ENCODE data around the gene GRK1. TPM values are rescaled to one million over a fixed set of nuclear protein-coding genes. Genes with fewer than 3 reads are reported as not detected.
"Not testable (repeated sequence)": the region's sequence is repeated elsewhere in the genome, so short reads cannot be mapped to it uniquely, and the experiment has no call there.

The GRK1 gene
- not detected for polyA plus RNA-seq (2013)

- WGBS (ENCODE audit: insufficient coverage), result 91% methylated on average over 31 of the region's 32 CpGs
- Histone ChIP-seq H3K4me3 (ENCODE audit: control insufficient read depth in 1 of 7, extremely low read depth in 1 of 7, insufficient read depth in 4 of 7, low read depth in 2 of 7, low read length in 6 of 7) (no peak within 1 kb of the TSS), H3K4me1 (ENCODE audit: control extremely low read depth in 1 of 4, control insufficient read depth in 4 of 4, insufficient read depth in 4 of 4, low read length in 3 of 4) (no peaks in the 10 kb centered on the region), H3K9me3 (ENCODE audit: control extremely low read depth in 1 of 5, control insufficient read depth in 4 of 5, insufficient read depth in 2 of 5, low read depth in 1 of 5, low read length in 4 of 5) (peaks cover 0 to 1% (median 0%) of the 10 kb centered on the region in 5 experiments), H3K27me3 (replicated peaks in 2 of 5; ENCODE audit: control insufficient read depth in 4 of 5, insufficient read depth in 5 of 5, low read length in 4 of 5) (peaks cover 0 to 2% (median 2%) of the 10 kb centered on the region in 5 experiments), H3K36me3 (ENCODE audit: control insufficient read depth in 4 of 4, insufficient read depth in 4 of 4, low read length in 3 of 4) (no peaks in the 10 kb centered on the region), H3K27ac (ENCODE audit: insufficient read depth in 1 of 2, low read depth in 1 of 2, low read length in 2 of 2, poor library complexity in 1 of 2, severe bottlenecking in 2 of 2) (no peak within 1 kb of the TSS)
- ChIA-PET POLR2A (no interaction called here), CTCF (interaction anchor here (1.4 kb wide), 1 partner anchor 57 kb away, joined by 6 read pairs; no protein-coding TSS in a partner anchor)
- peak in 1 of 3 donors; percentile 27 for DNase-seq
Observed at GRCh38 chr13:113666951-113667701, at the start of gene GRK1. GRK1 (plus strand) TSS chr13:113667219; CDS start chr13:113667387, 168 bp downstream.

DNA sequence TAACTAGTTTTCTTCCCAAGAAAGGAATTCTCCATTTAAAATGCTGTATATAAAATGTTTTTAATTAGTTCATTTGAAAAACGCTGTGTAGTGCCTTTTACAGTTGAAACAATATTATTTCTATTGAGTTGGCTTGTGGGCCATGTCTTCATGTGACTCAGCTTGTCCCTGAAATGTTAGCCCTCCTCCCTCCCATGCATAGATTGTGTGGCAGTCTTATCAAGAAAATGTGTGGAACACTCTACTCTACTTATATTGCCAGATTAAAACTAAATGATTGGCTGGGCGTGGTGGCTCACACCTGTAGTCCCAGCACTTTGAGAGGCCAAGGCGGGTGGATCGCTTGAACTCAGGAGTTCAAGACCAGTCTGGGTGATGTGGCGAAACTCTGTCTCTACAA, 49.1 kb upstream of the GRK1 start:
- ChIA-PET POLR2A (no interaction called here), CTCF (no interaction called here)
- H3K36me3 ChIP-seq (ENCODE audit: control insufficient read depth in 4 of 4, insufficient read depth in 4 of 4, low read length in 3 of 4), result peaks cover 0 to 59% (median 8%) of the 10 kb centered on the region in 4 experiments
- WGBS (ENCODE audit: insufficient coverage), result 92% methylated on average over 3 of the region's 5 CpGs
- no peaks in the 10 kb centered on the region for H3K27me3 ChIP-seq (replicated peaks in 2 of 5; ENCODE audit: control insufficient read depth in 4 of 5, insufficient read depth in 5 of 5, low read length in 4 of 5)
- no peak overlapping the region for H3K27ac ChIP-seq (ENCODE audit: insufficient read depth in 1 of 2, low read depth in 1 of 2, low read length in 2 of 2, poor library complexity in 1 of 2, severe bottlenecking in 2 of 2)
- peaks cover 0 to 18% (median 0%) of the 10 kb centered on the region in 4 experiments for H3K4me1 ChIP-seq (ENCODE audit: control extremely low read depth in 1 of 4, control insufficient read depth in 4 of 4, insufficient read depth in 4 of 4, low read length in 3 of 4)
- DNase-seq, result no peak
- H3K9me3 ChIP-seq (ENCODE audit: control extremely low read depth in 1 of 5, control insufficient read depth in 4 of 5, insufficient read depth in 2 of 5, low read depth in 1 of 5, low read length in 4 of 5), result no peaks in the 10 kb centered on the region
- no peak overlapping the region for H3K4me3 ChIP-seq (ENCODE audit: control insufficient read depth in 1 of 7, extremely low read depth in 1 of 7, insufficient read depth in 4 of 7, low read depth in 2 of 7, low read length in 6 of 7)

GRCh38 chr13:113618455-113618854, 48.6 kb upstream of the GRK1 start:
- CTCF ChIA-PET, result no interaction called here
- 100% methylated on average over 1 of the region's 7 CpGs for WGBS (ENCODE audit: insufficient coverage)
- no peak for DNase-seq

DNA sequence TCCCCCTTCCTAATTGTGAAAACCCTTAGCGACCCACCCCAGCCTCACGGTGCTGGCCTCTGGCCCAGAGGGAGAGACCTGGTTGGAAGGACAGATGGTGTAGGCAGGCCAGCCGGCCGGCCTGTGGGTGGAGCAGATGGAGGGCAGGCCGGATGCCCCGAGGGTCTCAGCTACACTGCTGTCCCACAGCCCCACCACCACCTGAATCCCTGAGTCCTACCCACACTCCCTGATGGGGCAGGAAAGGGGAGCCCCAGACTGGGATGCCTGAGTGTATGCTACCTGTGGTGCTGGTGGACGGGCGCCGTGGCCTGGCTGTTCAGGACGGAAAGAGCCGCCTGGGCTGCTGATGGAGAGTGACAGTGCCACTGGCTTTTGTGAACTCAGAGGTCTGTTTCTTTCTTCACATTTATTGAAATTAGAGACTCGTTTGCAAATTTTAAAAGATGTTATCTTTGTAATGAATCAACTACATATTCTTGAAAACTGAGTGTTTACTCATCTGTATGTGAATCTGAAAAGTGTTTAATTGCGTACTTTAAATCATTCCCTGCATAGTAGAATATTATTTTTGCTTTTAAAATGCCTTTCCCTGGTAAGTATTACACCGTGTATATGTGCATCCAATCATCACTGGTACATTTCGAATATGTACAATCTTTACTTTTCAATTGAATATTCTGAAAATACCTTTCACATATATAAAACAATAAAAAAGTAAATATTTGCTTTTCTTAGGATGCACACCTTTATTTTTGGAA, 46.8 kb upstream of the GRK1 start:
- WGBS (ENCODE audit: insufficient coverage), result no CpG with 5 or more reads among the region's 15 CpGs
- H3K36me3 ChIP-seq (ENCODE audit: control insufficient read depth in 4 of 4, insufficient read depth in 4 of 4, low read length in 3 of 4), result peaks cover 3 to 60% (median 19%) of the 10 kb centered on the region in 4 experiments
- H3K9me3 ChIP-seq (ENCODE audit: control extremely low read depth in 1 of 5, control insufficient read depth in 4 of 5, insufficient read depth in 2 of 5, low read depth in 1 of 5, low read length in 4 of 5), result no peaks in the 10 kb centered on the region
- POLR2A ChIA-PET, result no interaction called here
- CTCF ChIA-PET, result interaction anchor here (1.1 kb wide), 1 partner anchor 14 kb away, joined by 3 read pairs; no protein-coding TSS in a partner anchor
- no peaks in the 10 kb centered on the region for H3K27me3 ChIP-seq (replicated peaks in 2 of 5; ENCODE audit: control insufficient read depth in 4 of 5, insufficient read depth in 5 of 5, low read length in 4 of 5)
- no peak overlapping the region for H3K27ac ChIP-seq (ENCODE audit: insufficient read depth in 1 of 2, low read depth in 1 of 2, low read length in 2 of 2, poor library complexity in 1 of 2, severe bottlenecking in 2 of 2)
- no peak for DNase-seq
- H3K4me1 ChIP-seq (ENCODE audit: control extremely low read depth in 1 of 4, control insufficient read depth in 4 of 4, insufficient read depth in 4 of 4, low read length in 3 of 4), result peaks cover 0 to 18% (median 0%) of the 10 kb centered on the region in 4 experiments
- H3K4me3 ChIP-seq (ENCODE audit: control insufficient read depth in 1 of 7, extremely low read depth in 1 of 7, insufficient read depth in 4 of 7, low read depth in 2 of 7, low read length in 6 of 7), result no peak overlapping the region

More at GRCh38 chr13:113618455-113618854, 48.6 kb upstream of the GRK1 start:
- no peaks in the 10 kb centered on the region for H3K9me3 ChIP-seq (ENCODE audit: control extremely low read depth in 1 of 5, control insufficient read depth in 4 of 5, insufficient read depth in 2 of 5, low read depth in 1 of 5, low read length in 4 of 5)
- H3K27ac ChIP-seq (ENCODE audit: insufficient read depth in 1 of 2, low read depth in 1 of 2, low read length in 2 of 2, poor library complexity in 1 of 2, severe bottlenecking in 2 of 2), result no peak overlapping the region
- H3K36me3 ChIP-seq (ENCODE audit: control insufficient read depth in 4 of 4, insufficient read depth in 4 of 4, low read length in 3 of 4), result peaks cover 0 to 62% (median 10%) of the 10 kb centered on the region in 4 experiments
- H3K27me3 ChIP-seq (replicated peaks in 2 of 5; ENCODE audit: control insufficient read depth in 4 of 5, insufficient read depth in 5 of 5, low read length in 4 of 5), result no peaks in the 10 kb centered on the region
- H3K4me1 ChIP-seq (ENCODE audit: control extremely low read depth in 1 of 4, control insufficient read depth in 4 of 4, insufficient read depth in 4 of 4, low read length in 3 of 4), result peaks cover 0 to 18% (median 0%) of the 10 kb centered on the region in 4 experiments
- POLR2A ChIA-PET, result no interaction called here
- no peak overlapping the region for H3K4me3 ChIP-seq (ENCODE audit: control insufficient read depth in 1 of 7, extremely low read depth in 1 of 7, insufficient read depth in 4 of 7, low read depth in 2 of 7, low read length in 6 of 7)

GRCh38 chr13:113621046-113621445, 46.0 kb upstream of the GRK1 start:
- Histone ChIP-seq H3K4me1 (ENCODE audit: control extremely low read depth in 1 of 4, control insufficient read depth in 4 of 4, insufficient read depth in 4 of 4, low read length in 3 of 4) (peaks cover 0 to 16% (median 0%) of the 10 kb centered on the region in 4 experiments), H3K36me3 (ENCODE audit: control insufficient read depth in 4 of 4, insufficient read depth in 4 of 4, low read length in 3 of 4) (peaks cover 3 to 57% (median 17%) of the 10 kb centered on the region in 4 experiments), H3K4me3 (ENCODE audit: control insufficient read depth in 1 of 7, extremely low read depth in 1 of 7, insufficient read depth in 4 of 7, low read depth in 2 of 7, low read length in 6 of 7) (no peak overlapping the region), H3K9me3 (ENCODE audit: control extremely low read depth in 1 of 5, control insufficient read depth in 4 of 5, insufficient read depth in 2 of 5, low read depth in 1 of 5, low read length in 4 of 5) (no peaks in the 10 kb centered on the region), H3K27me3 (replicated peaks in 2 of 5; ENCODE audit: control insufficient read depth in 4 of 5, insufficient read depth in 5 of 5, low read length in 4 of 5) (no peaks in the 10 kb centered on the region), H3K27ac (ENCODE audit: insufficient read depth in 1 of 2, low read depth in 1 of 2, low read length in 2 of 2, poor library complexity in 1 of 2, severe bottlenecking in 2 of 2) (no peak overlapping the region)
- ChIA-PET POLR2A (no interaction called here), CTCF (no interaction called here)
- no peak for DNase-seq
- 100% methylated on average over 9 of the region's 15 CpGs for WGBS (ENCODE audit: insufficient coverage)

- H3K27me3 ChIP-seq (replicated peaks in 2 of 5; ENCODE audit: control insufficient read depth in 4 of 5, insufficient read depth in 5 of 5, low read length in 4 of 5); POLR2A ChIA-PET; H3K4me3 ChIP-seq (ENCODE audit: control insufficient read depth in 1 of 7, extremely low read depth in 1 of 7, insufficient read depth in 4 of 7, low read depth in 2 of 7, low read length in 6 of 7); H3K27ac ChIP-seq (ENCODE audit: insufficient read depth in 1 of 2, low read depth in 1 of 2, low read length in 2 of 2, poor library complexity in 1 of 2, severe bottlenecking in 2 of 2); CTCF ChIA-PET; DNase-seq; H3K9me3 ChIP-seq (ENCODE audit: control extremely low read depth in 1 of 5, control insufficient read depth in 4 of 5, insufficient read depth in 2 of 5, low read depth in 1 of 5, low read length in 4 of 5): not testable (repeated sequence)
- H3K4me1 ChIP-seq (ENCODE audit: control extremely low read depth in 1 of 4, control insufficient read depth in 4 of 4, insufficient read depth in 4 of 4, low read length in 3 of 4), result peaks cover 0 to 12% (median 0%) of the 10 kb centered on the region in 4 experiments
- 97% methylated on average over 11 of the region's 13 CpGs for WGBS (ENCODE audit: insufficient coverage)
- peaks cover 3 to 54% (median 17%) of the 10 kb centered on the region in 4 experiments for H3K36me3 ChIP-seq (ENCODE audit: control insufficient read depth in 4 of 4, insufficient read depth in 4 of 4, low read length in 3 of 4)
Observed at GRCh38 chr13:113621498-113621897, 45.5 kb upstream of the GRK1 start.

All from common myeloid progenitor, CD34-positive (primary cell).